ENCODE measurements around the gene TJP3.
"Not testable (repeated sequence)": the region's sequence is repeated elsewhere in the genome, so short reads cannot be mapped to it uniquely, and the experiment has no call there.

Gene TJP3

DNA sequence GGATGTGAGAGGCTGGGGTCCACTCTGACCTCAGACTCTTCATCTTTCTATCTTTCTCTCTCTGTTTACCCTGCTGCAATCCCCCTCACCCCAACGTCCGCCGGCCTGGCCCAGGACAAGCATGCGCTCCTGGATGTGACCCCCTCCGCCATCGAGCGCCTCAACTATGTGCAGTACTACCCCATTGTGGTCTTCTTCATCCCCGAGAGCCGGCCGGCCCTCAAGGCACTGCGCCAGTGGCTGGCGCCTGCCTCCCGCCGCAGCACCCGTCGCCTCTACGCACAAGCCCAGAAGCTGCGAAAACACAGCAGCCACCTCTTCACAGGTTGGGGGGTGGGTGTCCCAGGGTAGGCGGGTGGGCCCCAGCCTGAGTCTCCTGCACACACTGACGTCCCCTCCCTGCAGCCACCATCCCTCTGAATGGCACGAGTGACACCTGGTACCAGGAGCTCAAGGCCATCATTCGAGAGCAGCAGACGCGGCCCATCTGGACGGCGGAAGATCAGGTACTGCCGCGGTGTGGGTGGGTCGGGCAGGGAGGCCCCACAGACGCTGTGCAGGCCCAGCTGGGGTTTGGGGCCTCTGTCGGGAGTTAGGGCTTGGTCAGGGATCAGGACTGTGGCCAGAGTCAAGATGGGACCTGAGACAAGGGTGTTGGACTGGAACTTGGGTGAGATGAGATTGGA, 38.3 kb downstream of the TJP3 start:
- DNase-seq: no peak

DNA sequence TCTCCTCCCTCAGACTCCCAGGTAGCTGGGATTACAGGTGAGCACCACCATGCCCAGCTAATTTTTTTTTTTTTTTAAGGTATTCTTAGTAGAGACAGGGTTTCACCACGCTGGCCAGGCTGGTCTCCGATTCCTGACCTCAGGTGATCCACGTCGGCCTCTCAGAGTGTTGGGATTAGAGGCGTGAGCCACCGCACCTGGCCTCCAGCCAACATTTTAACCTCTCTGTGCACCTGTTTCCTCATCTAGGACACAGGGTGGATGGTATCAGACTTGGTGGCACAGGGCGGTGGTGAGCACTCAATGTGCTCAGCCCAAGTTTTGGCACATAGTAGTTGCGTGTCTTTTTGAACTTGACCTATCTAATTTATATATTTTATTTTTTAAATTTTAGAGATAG, 40.8 kb downstream of the TJP3 start:
- DNase-seq: no peak

DNA sequence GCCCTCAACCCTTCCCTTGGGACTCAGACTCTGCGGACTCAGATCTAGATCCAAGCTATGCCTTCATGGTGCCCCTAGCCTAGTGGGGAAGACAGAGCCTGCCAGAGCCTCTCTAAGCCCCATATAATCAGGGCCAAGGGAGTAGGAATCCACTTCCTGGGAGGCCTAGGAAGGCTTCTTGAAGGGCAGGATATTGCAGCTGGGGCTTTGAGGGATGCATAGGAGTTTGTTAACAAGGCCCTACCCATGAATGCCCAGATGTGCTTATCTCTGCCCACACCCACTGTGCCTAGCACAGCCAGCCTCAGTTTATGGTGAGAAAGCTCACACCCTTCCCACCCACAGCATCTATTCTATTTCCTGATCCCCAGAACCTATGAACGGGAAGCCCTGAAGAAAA, 42.0 kb downstream of the TJP3 start:
- DNase-seq: no peak

DNA sequence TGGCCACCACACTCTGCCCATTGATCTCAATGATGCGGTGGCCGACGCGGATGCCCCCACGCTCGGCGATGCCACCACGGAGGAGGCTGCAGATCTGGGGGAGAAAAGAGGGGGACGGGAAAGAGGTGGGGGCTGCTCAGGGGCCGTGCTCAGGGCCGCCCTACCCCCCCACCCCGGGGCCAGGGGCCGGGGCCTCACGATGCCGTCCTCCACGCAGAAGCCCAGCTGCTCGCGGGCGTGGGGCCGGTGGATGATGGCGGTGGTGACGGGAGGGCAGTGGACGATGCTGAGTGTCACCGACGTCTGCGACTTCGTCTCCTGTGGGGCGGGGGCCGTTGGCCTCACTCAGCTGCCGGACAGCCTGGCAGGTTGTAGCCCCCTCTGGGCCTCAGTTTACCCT, 43.1 kb downstream of the TJP3 start:
- no peak for DNase-seq

DNA sequence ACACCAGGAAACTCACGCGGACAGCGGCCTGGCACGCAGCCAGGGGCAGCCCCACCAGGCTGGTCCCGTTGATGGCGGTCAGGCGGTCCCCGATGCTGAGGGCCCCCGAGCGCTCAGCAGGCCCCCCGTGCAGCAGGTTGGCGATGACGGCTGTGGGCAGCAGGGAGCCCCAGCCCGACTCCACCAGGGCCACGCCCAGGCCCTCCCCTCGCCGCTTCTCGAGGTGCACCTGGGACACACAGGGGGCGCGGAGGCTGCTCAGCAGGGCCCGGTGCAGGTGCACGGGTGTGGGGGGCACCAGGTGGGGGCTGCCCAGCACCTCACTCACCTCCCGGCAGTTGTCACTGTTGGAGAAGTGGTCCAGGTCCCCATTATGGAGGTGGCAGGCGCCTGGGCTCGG, 44.3 kb downstream of the TJP3 start:
- DNase-seq: no peak

DNA sequence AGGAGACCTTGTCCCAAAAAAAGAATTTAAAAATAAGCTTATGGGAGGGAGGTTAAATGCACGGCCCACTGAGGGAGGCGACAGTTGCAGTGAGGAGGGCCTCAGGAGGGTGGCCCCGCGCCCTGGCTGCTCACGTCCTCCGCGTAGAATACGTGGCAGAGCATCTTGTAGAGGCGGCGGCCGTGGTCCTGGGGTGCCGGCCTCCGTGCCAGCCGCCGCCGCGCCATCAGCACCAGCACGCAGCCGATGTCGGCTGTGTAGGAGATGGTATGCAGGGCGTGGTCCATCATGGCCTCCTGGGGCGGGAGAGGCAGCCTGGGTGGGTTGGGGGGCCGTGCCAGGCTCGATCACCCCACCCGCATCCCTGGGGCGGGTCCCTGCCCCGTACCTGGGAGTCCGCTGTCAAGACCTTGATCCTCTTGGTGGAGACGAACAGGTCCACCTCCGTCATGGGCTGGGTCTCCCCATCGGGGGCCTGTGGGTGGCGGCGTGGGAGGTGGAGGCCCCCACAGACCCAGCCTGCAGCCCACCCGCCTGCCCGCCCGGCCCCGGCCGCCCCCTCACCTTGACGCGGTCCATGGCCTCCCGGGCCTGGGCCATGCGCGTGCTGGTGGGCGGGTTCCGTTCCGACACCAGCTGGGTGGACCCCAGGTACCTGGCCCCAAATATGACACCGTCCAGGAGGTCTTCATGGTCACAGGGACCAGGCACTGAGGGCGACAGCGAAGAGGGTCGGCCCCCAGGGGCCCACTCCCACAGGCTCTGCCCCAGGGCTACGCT, 45.6 kb downstream of the TJP3 start:
- DNase-seq: no peak

DNA sequence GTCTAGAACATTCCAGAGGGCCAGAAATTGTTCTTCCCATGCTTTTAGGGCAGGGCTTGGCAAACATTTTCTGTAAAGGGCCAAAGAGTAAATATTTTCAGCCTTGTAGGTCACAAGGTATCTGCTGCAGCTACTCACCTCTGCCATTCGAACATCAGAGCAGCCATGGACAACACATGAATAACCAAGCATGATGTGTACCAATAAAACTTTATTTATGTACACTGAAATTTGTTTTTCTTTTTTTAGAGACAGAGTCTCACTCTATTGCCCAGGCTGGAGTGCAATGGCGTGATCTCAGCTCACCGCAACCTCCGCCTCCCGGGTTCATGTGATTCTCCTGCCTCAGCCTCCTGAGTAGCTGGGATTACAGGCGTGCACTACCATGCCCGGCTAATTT, 49.5 kb downstream of the TJP3 start:
- DNase-seq: not testable (repeated sequence)

DNA sequence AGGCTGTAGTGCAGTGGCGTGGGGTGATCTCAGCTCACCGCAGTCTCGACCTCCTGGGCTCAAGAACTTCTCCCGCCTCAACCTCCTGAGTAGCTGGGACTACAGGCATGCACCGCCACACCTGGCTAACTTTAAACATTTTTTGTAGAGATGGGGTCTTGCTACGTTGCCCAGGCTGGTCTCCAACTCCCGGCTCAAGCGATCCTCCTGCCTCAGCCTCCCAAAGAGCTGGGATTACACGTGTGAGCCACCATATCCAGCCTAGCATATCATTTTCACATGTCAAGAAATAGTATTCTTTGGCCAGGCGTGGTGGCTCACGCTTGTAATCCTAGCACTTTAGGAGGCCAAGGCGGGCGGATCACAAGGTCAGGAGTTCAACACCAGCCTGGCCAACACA, 50.1 kb downstream of the TJP3 start:
- DNase-seq: not testable (repeated sequence)

DNA sequence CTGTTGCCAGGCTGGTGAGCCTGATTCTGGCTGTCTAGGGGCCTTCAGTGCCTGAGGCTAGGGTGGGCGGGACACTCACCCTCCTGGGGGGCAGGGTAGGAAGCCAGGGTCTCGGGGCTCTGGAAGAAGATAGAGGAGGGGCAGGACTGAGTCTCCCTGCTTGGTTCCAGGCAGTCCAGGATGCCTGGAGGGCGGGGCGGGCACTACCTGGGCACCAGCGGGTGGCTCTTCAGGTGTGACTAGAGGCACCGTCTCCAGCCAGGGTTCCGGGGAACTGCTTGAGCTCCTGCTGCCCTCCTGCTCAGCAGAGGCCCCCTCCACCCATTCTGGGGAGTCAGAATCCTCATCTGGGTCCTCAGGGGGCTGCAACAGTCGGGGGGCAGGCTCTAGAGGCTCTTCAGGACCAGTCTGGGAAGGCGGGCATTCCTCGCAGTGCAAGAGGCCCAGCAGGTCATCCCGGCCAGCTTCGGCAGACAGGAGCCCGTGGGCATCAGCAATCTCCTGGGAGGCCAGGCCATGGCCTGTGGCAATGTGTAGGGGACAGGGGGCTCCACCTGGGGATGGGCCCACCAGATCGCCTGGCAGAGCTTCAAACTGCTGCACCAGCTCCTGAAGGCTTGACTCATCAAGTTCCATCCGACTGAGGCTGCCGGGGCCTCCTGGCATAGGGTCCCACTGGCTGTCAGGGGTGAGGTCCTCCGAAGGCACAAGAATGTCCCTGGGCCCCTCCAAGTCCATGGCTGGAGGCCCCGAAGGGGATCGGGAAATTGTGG, 51.5 kb downstream of the TJP3 start:
- DNase-seq: no peak

DNA sequence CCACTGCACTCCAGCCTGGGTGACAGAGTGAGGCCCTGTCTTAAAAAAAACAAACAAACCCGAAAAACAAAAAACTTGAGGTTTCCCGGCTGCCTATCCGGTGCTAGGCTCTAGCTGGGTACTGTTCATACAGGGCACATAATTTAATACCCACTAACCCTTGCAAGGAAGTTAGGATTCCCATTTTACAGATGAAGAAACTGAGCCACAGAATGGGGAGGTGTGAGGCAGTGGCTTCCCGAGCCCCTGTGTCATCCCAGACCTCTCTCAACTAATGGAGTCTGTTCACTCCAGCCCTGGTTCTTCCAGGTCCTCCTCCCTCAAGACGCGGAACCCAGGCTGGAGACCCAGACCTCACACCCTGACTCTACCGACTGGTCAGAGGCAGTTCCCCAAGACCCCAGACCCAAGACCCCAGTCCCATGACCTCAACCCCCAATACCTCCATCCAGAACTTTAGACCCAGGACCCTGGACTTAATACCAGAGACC, 52.7 kb downstream of the TJP3 start:
- DNase-seq: no peak

DNA sequence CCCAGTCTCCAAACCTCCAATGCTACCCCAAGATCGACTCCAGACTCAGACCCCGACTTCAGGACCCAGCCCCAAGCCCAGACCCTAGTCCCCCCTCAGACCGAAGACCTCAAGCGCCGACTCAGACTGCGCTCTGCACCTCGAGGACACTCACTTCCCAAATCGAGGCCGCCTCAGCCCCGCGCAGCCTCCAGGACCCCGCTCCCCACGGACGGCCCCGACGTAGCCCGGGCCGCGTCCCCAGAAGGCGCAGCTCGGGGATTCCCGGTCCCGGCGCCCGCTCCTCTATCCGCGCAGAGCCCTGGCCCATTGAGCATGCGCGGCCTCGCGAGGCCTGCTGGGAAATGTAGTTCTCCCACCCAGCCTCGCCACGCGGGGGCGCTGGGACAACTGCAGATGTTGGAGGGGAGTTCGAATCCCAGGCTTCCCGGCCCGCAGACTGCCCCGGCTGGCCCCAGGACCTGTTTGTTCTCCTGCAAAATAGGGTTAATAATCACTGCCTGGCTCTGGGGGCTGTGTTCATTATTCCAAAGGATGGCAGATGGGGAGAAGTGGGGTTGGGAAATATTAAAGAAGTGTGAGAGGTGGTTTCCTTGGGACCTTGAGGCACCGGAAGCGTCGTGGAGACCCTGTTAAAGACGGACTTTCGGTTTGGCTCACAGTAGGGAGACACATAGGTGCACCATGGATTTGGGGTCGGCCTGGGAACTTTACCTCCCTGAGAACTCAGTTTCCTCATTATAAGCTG, 53.4 kb downstream of the TJP3 start, which contains the start of gene APBA3:
TSS of gene APBA3 (minus strand) at position 311 of the 748 bp plus-strand sequence. CDS start 1,428 bp downstream, outside the sequence.
- DNase-seq: peak; percentile 81

DNA sequence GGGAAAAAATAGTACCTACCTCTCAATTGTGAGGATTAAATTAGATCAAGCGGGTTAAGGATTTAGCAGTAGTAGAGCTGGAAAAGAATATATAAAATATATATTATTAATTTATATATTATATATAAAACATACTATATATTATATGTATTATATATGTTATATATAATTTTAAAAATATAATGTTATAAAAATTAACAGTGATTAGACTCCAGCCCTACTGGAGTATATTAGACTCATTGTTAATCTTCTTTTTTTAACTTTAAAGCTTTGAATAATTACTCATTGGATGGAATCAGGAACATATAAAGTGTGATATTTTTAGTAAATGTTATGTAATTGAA, 53.9 kb downstream of the TJP3 start:
- DNase-seq: no peak

DNA sequence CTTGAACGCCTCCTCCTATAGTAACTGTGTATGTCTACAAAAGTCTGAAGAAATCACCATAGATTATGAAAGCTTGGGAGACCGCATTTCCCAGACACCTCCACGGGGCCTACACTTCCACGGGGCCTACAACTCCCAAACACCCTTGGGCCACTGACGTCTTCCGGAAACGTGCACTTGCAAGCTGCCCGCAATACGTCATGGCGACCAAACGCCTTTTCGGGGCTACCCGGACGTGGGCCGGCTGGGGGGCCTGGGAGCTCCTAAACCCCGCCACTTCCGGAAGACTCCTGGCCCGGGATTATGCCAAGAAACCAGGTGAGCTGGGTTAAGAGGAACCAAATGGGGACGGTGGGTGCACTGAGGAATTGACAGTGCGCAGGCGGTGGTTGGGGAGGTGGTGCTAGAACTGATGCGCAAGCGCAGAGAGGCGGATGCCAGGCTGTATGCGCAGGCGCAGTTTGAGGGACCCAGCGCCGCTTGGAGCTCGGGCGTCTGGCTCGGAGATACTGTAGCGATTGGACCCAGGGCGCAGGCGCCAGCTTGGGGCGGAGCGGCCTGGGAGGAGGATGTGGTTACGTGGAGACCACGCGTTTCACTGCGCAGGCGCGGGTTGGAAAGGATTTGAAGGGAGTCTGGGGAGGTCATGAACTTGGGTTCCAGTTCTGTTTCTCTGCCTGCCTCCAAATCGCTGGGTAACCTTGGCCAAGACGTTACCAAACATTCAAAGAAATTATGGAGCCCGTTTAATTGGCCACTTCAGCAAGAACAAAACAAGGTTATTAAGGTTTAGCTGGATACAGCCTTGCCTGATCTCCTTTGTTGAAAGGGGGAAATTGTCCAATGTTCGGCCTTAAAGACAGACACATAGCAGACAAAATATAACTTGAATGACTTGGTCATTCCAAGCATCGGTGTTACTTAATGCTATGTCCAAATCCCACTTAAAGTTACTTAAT, 54.6 kb downstream of the TJP3 start, which contains the start of gene MRPL54:
TSS of gene MRPL54 (plus strand) at position 182 of the 959 bp plus-strand sequence. CDS start at position 201, 19 bp downstream.
- peak; percentile 99 for DNase-seq

DNA sequence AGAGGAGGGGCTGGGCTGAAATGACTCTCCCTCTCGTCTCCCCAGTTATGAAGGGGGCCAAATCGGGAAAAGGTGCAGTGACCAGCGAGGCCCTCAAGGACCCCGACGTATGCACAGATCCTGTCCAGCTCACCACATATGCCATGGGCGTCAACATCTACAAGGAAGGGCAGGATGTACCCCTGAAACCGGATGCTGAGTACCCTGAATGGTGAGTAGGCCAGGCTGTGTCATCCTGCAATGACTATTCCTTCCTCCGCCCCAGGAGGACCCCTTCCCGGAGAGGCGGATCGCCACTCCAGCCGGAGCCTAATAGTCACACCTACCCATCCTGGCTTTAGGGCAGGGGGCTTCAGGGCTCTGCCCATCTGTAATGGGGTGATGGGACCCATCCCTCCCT, 56.9 kb downstream of the TJP3 start:
- no peak for DNase-seq

DNA sequence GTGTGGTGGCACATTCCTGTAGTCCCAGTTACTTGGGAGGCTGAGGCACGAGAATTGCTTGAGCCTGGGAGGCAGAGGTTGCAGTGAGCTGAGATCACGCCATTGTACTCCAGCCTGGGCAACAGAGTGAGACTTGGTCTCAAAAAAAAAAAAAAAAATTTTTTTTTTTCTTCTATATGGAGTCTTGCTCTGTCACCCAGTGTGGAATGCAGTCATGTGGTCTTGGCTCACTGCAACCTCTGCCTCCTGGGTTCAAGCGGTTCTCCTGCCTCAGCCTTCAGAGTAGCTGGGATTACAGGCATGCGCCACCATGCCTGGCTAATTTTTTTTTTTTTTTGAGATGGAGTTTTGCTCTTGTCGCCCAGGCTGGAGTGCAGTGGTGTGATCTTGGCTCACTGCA, 57.6 kb downstream of the TJP3 start:
- peak; percentile 7 for DNase-seq

DNA sequence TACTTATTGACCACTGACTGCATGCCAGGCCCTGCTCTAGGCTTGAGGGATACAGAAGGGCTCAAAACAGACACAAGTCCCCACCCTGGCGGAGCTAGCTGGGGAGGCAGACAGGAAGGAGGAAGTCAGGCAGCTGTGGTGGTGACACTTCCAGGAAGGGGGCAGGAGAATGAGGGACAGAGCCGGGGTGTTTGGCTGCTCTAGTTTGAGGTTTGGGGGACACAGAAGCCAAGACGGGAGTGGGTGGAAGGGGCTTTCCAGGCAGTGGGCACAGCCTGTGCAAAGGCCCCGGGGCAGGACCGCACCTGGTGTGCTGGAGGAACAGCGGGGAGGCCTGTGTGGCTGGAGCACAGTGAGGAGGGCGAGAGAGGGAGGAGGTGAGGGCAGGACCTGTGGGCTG, 58.3 kb downstream of the TJP3 start:
- no peak for DNase-seq

DNA sequence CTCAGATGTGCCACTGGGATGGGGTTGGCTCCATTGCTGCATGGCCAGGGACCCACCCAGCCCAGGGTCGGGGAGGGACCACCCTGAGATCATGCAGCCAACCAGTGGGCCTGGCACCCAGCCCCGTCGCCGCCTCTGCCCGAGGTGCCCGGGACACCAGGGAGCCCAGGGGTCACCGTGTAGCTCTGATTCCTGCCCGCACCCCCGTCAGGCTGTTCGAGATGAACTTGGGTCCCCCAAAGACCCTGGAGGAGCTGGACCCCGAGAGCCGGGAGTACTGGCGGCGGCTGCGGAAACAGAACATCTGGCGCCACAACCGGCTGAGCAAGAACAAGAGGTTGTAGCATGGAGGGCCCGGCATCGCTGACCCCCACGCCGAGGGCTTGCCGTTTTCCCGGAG, 58.9 kb downstream of the TJP3 start:
- no peak for DNase-seq

DNA sequence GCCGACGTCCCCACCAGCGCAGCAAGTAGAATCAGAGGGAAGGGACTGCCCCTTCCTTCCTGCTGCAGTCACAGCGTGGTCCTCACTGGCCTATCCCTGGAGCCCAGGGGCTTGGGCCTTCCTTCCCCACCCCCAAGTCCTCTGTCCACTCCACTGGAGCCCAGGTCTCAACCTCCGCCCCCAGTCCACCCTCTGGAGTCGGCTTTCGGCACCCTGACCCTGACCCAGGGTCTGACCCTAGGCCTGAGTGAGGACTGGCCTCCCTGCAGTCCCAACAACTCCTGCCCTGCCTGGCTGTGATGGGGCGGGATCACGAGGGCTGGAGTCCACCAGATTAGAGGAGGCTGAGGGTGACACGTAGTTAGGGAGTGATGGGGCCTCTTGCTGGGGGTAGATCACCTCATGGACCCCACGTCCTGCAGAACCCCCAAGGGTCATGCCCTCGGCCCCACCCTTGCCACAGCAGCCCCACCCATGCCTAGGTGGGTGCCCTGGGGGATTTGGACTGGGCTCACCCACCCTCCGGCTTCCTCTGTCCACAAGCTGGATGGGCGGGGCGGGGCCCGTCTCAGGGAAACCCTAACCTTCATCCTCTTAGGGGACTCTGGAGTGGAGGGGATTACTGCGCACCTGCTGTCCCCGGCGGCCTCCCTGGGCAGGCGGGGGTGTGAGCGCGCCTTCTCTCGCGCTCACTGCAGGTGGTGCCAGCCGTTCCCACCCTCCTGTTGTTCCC, 60.0 kb downstream of the TJP3 start:
- no peak for DNase-seq

DNA sequence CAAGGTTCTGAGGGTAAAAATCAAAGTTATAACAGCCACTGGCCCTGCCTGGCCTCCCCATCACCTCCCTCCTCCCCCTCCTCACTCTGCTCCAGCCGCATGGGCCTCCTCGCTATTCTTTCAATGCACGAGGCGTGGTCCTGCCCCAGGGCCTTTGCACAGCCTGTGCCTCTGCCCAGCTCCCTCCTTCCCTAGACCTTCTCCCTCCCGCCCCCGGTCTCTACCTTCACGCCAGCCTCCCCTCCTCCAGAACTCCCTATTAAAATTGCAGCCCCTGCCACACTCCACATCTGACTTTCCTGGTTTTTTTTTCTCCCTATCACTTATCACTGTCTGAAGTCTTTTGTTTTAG, 60.5 kb downstream of the TJP3 start:
- DNase-seq: no peak

DNA sequence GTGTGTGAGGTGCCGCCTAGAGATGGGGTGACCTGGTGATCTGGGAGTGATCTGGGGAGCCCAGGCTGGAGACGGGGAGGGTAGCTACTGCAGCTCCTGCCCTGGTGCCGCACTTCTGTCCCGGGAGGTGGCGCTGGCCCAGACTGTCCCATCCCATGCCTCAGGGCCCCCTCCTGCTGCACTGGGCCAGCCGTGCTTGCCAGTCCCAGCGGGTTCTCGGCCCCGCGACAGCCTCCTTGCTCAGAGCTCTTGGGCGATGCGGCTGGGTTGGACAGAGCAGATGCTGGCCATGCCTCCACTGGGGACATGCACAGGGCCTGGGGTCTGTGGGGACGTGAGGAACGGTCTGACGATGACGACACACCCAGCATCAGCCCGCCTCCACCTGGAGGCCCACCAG, 61.3 kb downstream of the TJP3 start:
- no peak for DNase-seq

All from HCEC 1CT (cell line).